ENCODE data around the gene UBE2H. TPM values are rescaled to one million over a fixed set of nuclear protein-coding genes. Genes with fewer than 3 reads are reported as not detected.

UBE2H gene
- total RNA-seq, 1 donor from 2014 or later = 80.7 TPM

GRCh38 chr7:129783584-129783919 lies 169.2 kb downstream of the UBE2H start:
- DNase-seq (ENCODE audit: extremely low spot score, unreplicated experiment) = no peak
- Mint-ChIP-seq H3K27me3 (peaks cover 73% of the 10 kb centered on the region), H3K4me1 (ENCODE audit: unreplicated experiment) (peaks cover 21% of the 10 kb centered on the region), H3K4me3 (peak overlapping the region; percentile 17), H3K9me3 (no peaks in the 10 kb centered on the region), H3K36me3 (no peaks in the 10 kb centered on the region), H3K27ac (peak overlapping the region; percentile 66)
- TF ChIP-seq CTCF (conservative IDR thresholded peaks at IDR 0.05) = no peak

GRCh38 chr7:129782818-129783583 lies 169.8 kb downstream of the UBE2H start:
- Mint-ChIP-seq H3K4me3 (peak overlapping the region; percentile 81), H3K36me3 (no peaks in the 10 kb centered on the region), H3K27me3 (peaks cover 78% of the 10 kb centered on the region), H3K27ac (peak overlapping the region; percentile 70), H3K9me3 (no peaks in the 10 kb centered on the region), H3K4me1 (ENCODE audit: unreplicated experiment) (peaks cover 21% of the 10 kb centered on the region)
- no peak for DNase-seq (ENCODE audit: extremely low spot score, unreplicated experiment)
- no peak for TF ChIP-seq CTCF (conservative IDR thresholded peaks at IDR 0.05)

GRCh38 chr7:129781928-129782817 lies 170.6 kb downstream of the UBE2H start:
- Mint-ChIP-seq H3K27ac (peak overlapping the region; percentile 70), H3K27me3 (peaks cover 79% of the 10 kb centered on the region), H3K4me1 (ENCODE audit: unreplicated experiment) (peaks cover 21% of the 10 kb centered on the region), H3K4me3 (peak overlapping the region; percentile 81), H3K9me3 (no peaks in the 10 kb centered on the region), H3K36me3 (no peaks in the 10 kb centered on the region)
- no peak for TF ChIP-seq CTCF (conservative IDR thresholded peaks at IDR 0.05)
- no peak for DNase-seq (ENCODE audit: extremely low spot score, unreplicated experiment)

- TF ChIP-seq CTCF (conservative IDR thresholded peaks at IDR 0.05) = no peak
- no peaks in the 10 kb centered on the region for H3K9me3 Mint-ChIP-seq
- peak overlapping the region; percentile 87 for H3K4me3 Mint-ChIP-seq
- H3K36me3 Mint-ChIP-seq = no peaks in the 10 kb centered on the region
- DNase-seq (ENCODE audit: extremely low spot score, unreplicated experiment) = no peak
- peaks cover 21% of the 10 kb centered on the region for H3K4me1 Mint-ChIP-seq (ENCODE audit: unreplicated experiment)
- peak overlapping the region; percentile 54 for H3K27ac Mint-ChIP-seq
- H3K27me3 Mint-ChIP-seq = peaks cover 77% of the 10 kb centered on the region
Measured at GRCh38 chr7:129780974-129781927, 171.5 kb downstream of the UBE2H start.

Other genes with a start within 250 kb of the UBE2H start
- 15.7 and 26.7 TPM in 2 replicates for gene ZC3HC1, start 98.4 kb upstream of the UBE2H start, total RNA-seq (ENCODE audit: low replicate concordance)
- 34.6 and 43.6 TPM in 2 replicates for gene KLHDC10, start 117.6 kb upstream of the UBE2H start, total RNA-seq (ENCODE audit: low replicate concordance)